Lower leg skin (tissue), 4 donors: ENCODE results near the gene VPS18. TPM values are rescaled to one million over a fixed set of nuclear protein-coding genes. Genes with fewer than 3 reads are reported as not detected.

Source experiments
- DNase-seq, 2 donors: peaks; one replicate each; pipeline ENCODE4 v3.0.0-alpha.2; 2019; ENCODE audit warnings: low spot score in 2 of 2
- H3K4me3 ChIP-seq: fragments of 200-600 bp; sonication (generic); 2 replicates; pipeline ENCODE4 v1.5.1; 2017; ENCODE audit warnings: mild to moderate bottlenecking, low read depth; ENCODE audit not compliant: poor library complexity, severe bottlenecking
- CTCF ChIP-seq, 3 donors: fragments of 450-650 bp; IDR thresholded peaks; one replicate each; pipeline ENCODE4 v1.5.1; 2016; ENCODE audit warnings: antibody characterized with exemption in 3 of 3, mild to moderate bottlenecking in 3 of 3, moderate library complexity in 2 of 3
- POLR2A ChIP-seq, 2 donors: fragments of 450-650 bp; IDR thresholded peaks; one replicate each; pipeline ENCODE4 v1.6.1; 2016 to 2017; ENCODE audit warnings: antibody characterized with exemption in 2 of 2, mild to moderate bottlenecking in 1 of 2, moderate library complexity in 1 of 2
- WGBS, 2 donors: methylation state at CpG; one replicate each; pipeline ENCODE4 v1.1.5; 2018; 5-methylcytosine and 5-hydroxymethylcytosine counted together
- intact Hi-C: fragments of 100-400 bp; cut with DNase I; formaldehyde crosslinking; loops from one replicate; pipeline ENCODE4 v1.15.0; 2023; ENCODE audit warnings: low total_unique reads
- total RNA-seq, 4 donors: library from RNA; depleted of rRNA; stranded (reverse); fragments of >200 nt; gene quantifications; one replicate each; pipeline ENCODE4 v1.1.0, GENCODE V29; 2016

Gene VPS18
- total RNA-seq, 4 donors from 2014 or later, result 15.4 to 29.9 (median 25.7) TPM

DNA sequence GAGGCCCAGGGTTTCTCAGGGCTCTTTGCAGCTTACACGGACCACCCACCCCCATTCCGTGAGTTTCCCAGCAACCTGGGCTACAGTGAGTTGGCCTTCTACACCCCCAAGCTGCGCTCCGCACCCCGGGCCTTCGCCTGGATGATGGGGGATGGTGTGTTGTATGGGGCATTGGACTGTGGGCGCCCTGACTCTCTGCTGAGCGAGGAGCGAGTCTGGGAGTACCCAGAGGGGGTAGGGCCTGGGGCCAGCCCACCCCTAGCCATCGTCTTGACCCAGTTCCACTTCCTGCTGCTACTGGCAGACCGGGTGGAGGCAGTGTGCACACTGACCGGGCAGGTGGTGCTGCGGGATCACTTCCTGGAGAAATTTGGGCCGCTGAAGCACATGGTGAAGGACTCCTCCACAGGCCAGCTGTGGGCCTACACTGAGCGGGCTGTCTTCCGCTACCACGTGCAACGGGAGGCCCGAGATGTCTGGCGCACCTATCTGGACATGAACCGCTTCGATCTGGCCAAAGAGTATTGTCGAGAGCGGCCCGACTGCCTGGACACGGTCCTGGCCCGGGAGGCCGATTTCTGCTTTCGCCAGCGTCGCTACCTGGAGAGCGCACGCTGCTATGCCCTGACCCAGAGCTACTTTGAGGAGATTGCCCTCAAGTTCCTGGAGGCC, 5.4 kb downstream of the VPS18 start:
- TF ChIP-seq CTCF (IDR thresholded peaks at IDR 0.05), result no peak
- no peak for TF ChIP-seq POLR2A (IDR thresholded peaks at IDR 0.05)
- DNase-seq, result no peak
- no peak overlapping the region for H3K4me3 ChIP-seq
- WGBS, 2 donors, result 82 to 93% methylated on average over 13 to 29 of the region's 33 CpGs
- intact Hi-C loops, result loop anchor here (10.0 kb wide), 1 partner anchor 285 kb away; no protein-coding TSS in a partner anchor

DNA sequence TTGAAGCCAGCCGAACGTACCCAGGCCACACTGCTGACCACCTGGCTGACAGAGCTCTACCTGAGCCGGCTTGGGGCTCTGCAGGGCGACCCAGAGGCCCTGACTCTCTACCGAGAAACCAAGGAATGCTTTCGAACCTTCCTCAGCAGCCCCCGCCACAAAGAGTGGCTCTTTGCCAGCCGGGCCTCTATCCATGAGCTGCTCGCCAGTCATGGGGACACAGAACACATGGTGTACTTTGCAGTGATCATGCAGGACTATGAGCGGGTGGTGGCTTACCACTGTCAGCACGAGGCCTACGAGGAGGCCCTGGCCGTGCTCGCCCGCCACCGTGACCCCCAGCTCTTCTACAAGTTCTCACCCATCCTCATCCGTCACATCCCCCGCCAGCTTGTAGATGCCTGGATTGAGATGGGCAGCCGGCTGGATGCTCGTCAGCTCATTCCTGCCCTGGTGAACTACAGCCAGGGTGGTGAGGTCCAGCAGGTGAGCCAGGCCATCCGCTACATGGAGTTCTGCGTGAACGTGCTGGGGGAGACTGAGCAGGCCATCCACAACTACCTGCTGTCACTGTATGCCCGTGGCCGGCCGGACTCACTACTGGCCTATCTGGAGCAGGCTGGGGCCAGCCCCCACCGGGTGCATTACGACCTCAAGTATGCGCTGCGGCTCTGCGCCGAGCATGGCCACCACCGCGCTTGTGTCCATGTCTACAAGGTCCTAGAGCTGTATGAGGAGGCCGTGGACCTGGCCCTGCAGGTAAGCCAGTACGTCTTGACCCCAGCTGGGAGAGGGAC, 6.2 kb downstream of the VPS18 start:
- intact Hi-C loops, result loop anchor here (10.0 kb wide), 1 partner anchor 284 kb away; no protein-coding TSS in a partner anchor
- DNase-seq, result peak in 1 of 2 donors; percentile 80
- WGBS, 2 donors, result 92% methylated on average over 36 of the region's 36 CpGs
- TF ChIP-seq POLR2A (IDR thresholded peaks at IDR 0.05), result no peak
- no peak overlapping the region for H3K4me3 ChIP-seq

- no peak for DNase-seq
- WGBS, 2 donors, result 69 to 75% methylated on average over 5 of the region's 5 CpGs
- intact Hi-C loops, result loop anchor here (10.0 kb wide), 1 partner anchor 284 kb away; no protein-coding TSS in a partner anchor
- H3K4me3 ChIP-seq, result no peak overlapping the region
- TF ChIP-seq CTCF (IDR thresholded peaks at IDR 0.05) (no peak), POLR2A (IDR thresholded peaks at IDR 0.05) (no peak)
Measured at GRCh38 chr15:40901053-40901443, 6.8 kb downstream of the VPS18 start.

GRCh38 chr15:40902605-40903561, 8.6 kb downstream of the VPS18 start:
- peak in 1 of 2 donors; percentile 92 for DNase-seq
- WGBS, 2 donors, result 68 to 73% methylated on average over 30 to 33 of the region's 33 CpGs
- intact Hi-C loops, result loop anchor here (10.0 kb wide), 1 partner anchor 282 kb away; no protein-coding TSS in a partner anchor

GRCh38 chr15:40904552-40905201, 10.4 kb downstream of the VPS18 start:
- WGBS, 2 donors, result 68 to 75% methylated on average over 7 of the region's 7 CpGs
- peak in 1 of 2 donors; percentile 83 for DNase-seq
- intact Hi-C loops, result loop anchor here (5.0 to 10.0 kb wide), 2 partner anchors 118 to 280 kb away; no protein-coding TSS in a partner anchor
- no peak overlapping the region for H3K4me3 ChIP-seq
- no peak for TF ChIP-seq POLR2A (IDR thresholded peaks at IDR 0.05)
- no peak for TF ChIP-seq CTCF (IDR thresholded peaks at IDR 0.05)

More at GRCh38 chr15:40902605-40903561, 8.6 kb downstream of the VPS18 start:
- no peak overlapping the region for H3K4me3 ChIP-seq
- TF ChIP-seq CTCF (IDR thresholded peaks at IDR 0.05) (no peak), POLR2A (IDR thresholded peaks at IDR 0.05) (no peak)
